Right ventricle myocardium inferior (tissue), 1 donor: Measurements from ENCODE around the gene KRTAP10-9. TPM values are rescaled to one million over a fixed set of nuclear protein-coding genes. Genes with fewer than 3 reads are reported as not detected.
"Not testable (repeated sequence)": the region's sequence is repeated elsewhere in the genome, so short reads cannot be mapped to it uniquely, and the experiment has no call there.

ENCODE experiments used
- ATAC-seq: fragments of 200-7000 bp; cut with Tn5 transposase; one replicate; pipeline ENCODE4 v1.9.1; 2020; ENCODE audit warnings: mild to moderate bottlenecking, moderate library complexity
- DNase-seq: peaks from one replicate; pipeline ENCODE4 v3.0.0; 2021; ENCODE audit errors: missing footprints
- intact Hi-C: fragments of 100-400 bp; cut with DNase I; formaldehyde crosslinking; loops from one replicate; pipeline ENCODE4 v1.11.0; 2022
- total RNA-seq: library from RNA; stranded (reverse); fragmentation: NEBNext Ultra II Directional; extraction: Animal tissue kit (Norgen Biotek cat#: 25700); gene quantifications from one replicate; pipeline ENCODE4 v1.2.1, GENCODE V29; 2021
- donor health status: DM: no; HTN: yes; CAD: no; lungs with severe emphysema.

KRTAP10-9 gene
- total RNA-seq, 1 donor from 2014 or later, result not detected

DNA sequence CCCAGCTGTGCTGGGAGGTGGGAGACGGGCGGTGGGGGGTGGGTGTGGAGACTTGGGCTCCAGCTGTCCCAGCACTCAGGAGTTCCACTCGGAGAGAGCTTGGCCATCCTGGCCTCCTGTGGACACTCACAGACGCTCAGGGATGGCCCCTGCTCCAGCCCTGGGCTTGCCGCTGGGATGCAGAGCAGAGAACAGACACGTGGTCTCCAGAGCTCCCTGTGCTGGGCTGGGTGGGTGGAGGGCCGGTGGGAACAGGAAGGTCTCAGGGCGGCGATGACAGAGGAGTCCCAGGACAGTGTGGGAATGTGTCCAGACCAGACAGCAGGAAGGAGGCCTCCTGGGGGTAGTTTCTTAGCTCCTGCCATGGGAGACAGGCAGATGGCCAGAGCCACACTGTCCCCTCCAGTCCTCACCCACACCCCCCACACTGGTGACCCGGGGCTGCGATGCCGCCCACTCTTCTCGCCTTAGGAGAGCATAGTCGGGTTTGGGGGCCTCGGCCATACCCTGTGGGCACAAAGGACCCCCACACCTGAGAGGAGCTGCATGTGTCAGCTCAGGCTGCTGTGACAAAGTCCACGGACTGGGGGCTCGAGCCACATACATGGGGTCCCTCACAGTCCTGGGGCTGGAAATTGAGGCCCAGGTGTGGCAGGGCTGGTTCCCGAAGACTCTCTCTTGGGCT is 2.0 kb downstream of the KRTAP10-9 start:
- ATAC-seq (peak; percentile 42), DNase-seq (no peak)
- intact Hi-C loops, result no loop called here

DNA sequence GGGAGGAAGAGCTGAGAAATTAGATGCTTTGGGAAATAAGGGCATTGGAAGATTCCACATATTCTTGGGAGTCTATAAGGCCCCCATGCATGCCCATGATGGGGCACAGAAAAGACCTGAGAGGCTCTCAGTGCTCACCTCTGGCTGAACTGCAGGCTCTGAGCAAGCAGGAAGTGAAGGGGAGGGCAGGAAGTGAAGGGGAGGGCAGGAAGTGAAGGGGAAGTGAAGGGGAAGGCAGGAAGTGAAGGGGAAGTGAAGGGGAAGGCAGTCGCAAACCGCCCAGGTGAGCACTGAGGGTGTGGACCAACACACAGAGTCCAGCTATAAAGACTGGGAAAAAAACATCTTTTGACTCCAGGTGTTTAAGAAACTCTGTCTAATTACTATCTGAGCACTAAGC is 3.5 kb downstream of the KRTAP10-9 start:
- intact Hi-C loops, result no loop called here
- ATAC-seq, result no peak
- no peak for DNase-seq

DNA sequence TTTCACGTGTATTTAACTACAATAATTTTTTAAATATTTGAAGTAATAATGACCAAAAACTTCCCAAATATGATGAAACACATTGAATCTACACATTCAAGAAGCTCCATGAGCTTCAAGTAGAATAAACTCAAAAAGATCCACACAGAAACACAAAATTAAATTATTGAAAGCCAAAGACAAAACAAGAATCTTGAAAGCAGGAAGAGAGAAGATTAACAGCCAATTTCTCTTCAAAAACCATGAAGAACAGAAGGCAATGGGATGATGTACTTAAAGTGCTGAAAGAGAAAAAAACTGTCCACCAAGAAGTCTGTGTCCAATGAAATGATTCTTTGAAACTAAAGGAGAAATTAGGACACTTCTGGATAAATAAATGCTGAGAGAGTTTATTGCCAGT is 5.2 kb downstream of the KRTAP10-9 start:
- intact Hi-C loops, result no loop called here

DNA sequence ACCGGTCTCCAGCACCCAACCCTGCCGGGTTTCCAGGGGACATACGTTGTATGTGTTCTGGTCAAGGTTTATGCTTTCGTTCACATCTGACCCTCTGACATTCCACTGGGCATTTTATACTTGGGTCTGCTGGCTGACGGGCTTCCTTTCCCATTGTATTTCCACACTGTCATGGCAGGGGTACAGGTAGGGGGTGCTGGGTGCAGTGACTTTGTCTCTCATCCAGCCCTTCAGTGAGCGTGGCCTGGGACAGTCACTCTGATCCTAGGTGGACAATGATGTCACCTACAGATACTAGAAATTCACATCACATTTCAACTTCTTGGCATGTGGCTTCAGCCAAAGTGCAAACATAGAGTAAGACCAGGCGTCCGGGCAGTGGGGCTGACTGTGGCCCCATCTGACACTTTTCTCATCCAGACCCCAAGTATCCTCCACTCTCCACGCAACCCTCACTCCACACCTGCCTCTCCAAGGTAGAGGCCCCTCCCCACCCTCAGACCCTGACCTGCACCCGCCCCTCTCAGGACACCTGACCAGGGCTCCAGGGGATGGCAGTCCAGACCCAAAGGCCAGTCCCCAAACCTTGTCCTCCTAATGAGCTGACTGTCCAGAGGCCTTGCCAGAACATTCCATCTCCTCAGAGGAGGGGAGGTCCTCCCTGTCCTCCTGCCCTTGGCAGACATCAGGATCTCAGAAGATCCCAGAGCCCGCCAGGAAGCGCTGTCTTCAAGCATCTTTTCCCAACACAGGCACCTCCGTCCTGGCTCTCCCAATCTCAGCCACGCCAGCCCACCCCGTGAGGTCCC is 9.5 kb downstream of the KRTAP10-9 start:
- ATAC-seq, result no peak
- DNase-seq, result no peak
- intact Hi-C loops, result no loop called here

More for the DNA sequence above, 5.2 kb downstream of the KRTAP10-9 start:
- no peak for DNase-seq
- ATAC-seq, result no peak

DNA sequence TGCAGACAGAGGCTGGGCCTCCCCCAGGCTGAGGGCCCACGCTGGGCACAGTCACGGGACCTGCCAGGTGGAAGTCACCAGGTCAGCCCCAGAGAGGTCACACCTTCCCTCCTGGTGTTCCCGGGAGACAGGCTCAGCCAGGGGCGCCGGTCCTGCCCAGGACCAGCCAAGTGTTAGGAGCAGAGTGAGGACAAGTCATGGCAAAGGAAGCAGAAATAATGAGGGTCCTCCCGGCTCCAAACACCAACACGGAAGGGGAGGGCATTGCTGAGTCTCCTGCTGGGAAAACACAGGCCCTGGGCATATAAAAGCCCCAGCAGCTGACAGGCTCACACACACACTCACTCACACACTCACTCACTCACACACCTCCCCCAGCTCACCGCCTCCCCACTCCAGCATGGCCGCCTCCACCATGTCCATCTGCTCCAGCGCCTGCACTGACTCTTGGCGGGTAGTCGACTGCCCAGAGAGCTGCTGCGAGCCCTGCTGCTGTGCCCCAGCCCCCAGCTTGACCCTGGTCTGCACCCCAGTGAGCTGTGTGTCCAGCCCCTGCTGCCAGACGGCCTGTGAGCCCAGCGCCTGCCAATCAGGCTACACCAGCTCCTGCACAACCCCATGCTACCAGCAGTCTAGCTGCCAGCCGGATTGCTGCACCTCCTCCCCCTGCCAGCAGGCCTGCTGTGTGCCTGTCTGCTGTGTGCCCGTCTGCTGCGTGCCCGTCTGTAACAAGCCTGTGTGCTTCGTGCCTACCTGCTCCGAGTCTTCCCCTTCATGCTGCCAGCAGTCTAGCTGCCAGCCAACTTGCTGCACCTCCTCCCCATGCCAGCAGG is 10.3 kb downstream of the KRTAP10-9 start, which contains the start of gene KRTAP10-10:
Gene KRTAP10-10, plus strand, starts transcription at position 339 of the 833 bp plus-strand sequence. Its CDS starts 62 bp downstream, at position 401.
- intact Hi-C loops, result no loop called here
- ATAC-seq (no peak), DNase-seq (no peak)

DNA sequence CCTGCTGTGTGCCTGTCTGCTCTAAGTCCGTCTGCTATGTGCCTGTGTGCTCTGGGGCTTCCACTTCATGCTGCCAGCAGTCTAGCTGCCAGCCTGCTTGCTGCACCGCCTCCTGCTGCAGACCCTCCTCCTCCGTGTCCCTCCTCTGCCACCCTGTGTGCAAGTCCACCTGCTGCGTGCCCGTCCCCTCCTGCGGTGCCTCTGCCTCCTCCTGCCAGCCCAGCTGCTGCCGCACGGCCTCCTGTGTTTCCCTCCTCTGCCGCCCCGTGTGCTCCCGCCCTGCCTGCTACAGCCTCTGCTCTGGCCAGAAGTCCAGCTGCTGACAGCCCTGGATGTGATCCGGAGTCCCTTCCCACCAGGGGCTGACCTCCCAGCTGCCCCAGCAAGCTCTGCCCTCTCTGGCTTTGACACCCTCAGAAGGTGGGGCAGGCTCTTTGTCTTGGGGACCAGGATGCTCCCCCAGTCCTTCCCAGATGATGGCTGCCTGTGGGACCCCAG is 11.0 kb downstream of the KRTAP10-9 start:
- ATAC-seq, intact Hi-C loops, DNase-seq: not testable (repeated sequence)

DNA sequence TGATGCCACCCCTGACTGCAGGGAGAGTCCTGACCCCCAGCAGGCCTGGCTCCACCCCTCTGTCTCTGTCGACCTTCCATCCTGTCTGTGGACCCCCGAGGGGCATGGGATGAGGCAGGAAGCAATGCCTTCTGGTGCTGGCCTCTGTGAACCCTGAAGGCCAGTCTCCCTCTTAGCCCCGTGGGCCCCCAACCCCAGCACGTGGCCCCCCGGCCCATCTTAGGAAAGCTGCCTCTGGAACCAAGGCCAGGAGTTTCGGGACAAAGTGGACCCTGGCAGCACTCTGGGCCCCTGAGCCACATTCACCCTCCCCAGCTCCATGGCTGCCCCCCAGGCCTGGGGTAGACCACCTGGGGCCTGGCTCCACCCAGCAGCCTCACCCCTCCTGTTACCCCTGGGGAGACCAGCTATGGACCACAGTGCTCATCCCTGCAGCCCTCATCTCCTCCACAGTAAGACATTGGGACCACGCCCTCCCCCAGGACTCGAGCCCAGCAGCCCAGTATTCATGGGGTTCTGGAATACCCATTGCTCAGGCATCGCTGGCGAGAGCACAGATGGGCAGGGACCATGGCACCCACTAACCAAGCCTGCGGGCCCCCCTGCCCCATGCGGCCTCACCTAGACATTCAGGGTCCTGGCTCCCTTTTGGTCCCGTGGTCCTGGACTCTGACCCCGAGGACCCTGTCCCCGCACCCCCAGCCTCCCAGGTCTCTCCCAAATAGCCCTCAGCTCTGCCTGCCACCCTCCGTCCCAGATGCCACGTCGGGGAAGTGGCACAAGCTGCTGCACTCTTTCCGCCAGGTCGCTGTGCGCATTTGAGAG is 11.8 kb downstream of the KRTAP10-9 start:
- intact Hi-C loops, DNase-seq, ATAC-seq: not testable (repeated sequence)

DNA sequence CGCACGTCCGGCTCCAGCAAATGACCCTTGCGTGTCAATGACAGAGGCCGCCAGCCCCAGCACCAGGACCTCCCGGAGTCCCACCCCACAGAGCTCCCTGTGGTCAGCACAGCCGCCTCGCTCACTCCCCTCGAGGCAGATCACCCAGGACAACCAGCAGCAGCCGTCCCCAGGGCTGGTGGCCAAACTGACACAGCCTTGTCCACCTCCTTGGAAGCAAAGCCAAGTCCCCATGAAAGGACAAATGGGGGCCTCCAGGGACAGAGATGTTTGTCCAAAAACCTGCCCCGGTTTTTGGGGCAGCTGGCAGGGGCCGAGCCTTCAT is 12.4 kb downstream of the KRTAP10-9 start:
- DNase-seq (no peak), ATAC-seq (no peak)
- intact Hi-C loops, result no loop called here

DNA sequence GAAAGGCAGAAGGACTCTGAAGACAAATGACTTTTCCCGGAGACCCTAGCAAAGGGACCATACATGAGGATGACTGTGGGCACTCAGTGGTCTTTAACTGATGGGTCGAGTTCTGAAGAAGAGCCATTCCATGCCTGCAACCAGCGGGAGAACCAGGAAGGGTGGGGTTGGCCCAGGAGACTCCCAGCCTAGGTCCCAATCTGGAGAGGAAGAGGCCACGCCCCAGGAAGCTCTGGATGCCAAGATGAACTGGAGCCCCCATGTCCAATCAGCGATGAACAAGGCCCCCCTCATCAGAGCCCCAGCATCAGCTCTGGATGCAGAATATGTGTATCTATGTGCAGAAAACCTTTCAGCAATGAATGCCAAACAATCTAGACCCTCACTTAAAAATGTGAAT is 13.9 kb downstream of the KRTAP10-9 start:
- DNase-seq (no peak), ATAC-seq (no peak)
- intact Hi-C loops, result no loop called here

DNA sequence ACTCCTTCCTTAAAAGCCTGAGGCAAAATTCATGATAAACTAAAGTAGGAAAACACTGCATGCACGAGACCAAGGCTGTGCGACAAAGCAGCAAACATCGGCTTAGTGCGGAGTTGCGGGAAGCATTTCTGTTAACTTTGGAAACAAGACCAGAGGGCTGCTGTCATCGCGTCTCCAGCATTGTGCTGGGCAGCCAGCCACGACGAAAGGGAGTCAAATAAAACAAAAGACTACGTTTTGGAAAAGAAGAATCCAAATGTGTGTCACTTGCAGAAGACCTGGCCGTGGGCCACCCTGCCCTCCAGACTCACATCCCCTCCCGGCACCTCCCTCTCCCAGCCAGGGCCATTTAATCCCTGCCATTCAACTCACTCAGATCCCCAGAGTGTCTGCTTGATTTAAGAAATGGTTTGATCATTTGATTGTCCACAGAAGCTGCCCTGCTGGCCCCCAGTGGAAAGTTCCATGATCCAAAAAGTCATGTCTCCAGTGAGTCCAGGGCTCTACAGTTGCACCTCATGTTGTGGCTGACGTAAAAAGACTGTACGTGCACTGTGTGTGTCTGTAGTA is 16.9 kb downstream of the KRTAP10-9 start:
- intact Hi-C loops, result no loop called here
- no peak for ATAC-seq
- no peak for DNase-seq

DNA sequence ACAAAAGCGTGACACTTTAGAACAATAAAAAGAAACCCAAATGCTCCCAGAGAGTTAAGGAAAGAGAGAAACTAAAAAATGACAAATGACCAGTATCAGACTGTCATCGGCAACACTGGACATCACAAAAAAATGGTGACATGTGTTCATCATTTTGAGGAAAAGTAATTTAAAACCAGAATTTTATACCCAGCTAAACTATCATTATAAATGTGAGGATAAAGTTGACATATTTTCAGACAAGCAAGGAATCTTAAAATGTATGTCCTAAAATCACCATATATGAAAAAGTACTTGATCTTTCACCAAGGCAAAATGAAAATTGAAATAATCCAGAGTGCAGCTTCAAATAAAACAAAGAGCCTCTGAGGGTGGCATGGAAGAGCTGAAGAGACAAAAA is 18.0 kb downstream of the KRTAP10-9 start:
- intact Hi-C loops, result no loop called here
- DNase-seq (no peak), ATAC-seq (no peak)

DNA sequence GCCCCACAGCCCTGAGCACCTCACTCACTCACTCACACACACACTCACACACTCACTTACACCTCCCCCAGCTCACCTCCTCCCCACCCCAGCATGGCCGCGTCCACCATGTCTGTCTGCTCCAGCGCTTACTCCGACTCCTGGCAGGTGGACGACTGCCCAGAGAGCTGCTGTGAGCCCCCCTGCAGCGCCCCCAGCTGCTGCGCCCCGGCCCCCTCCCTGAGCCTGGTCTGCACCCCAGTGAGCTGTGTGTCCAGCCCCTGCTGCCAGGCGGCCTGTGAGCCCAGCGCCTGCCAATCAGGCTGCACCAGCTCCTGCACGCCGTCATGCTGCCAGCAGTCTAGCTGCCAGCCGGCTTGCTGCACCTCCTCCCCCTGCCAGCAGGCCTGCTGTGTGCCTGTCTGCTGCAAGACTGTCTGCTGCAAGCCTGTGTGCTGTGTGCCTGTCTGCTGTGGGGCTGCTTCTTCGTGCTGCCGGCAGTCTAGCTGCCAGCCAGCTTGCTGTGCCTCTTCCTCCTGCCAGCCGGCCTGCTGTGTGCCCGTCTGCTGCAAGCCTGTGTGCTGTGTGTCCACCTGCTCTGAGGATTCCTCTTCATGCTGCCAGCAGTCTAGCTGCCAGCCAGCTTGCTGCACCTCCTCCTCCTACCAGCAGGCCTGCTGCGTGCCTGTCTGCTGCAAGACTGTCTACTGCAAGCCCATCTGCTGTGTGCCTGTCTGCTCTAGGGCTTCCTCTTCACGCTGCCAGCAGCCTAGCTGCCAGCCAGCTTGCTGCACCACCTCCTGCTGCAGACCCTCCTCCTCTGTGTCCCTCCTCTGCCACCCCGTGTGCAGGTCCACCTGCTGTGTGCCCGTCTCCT is 19.7 kb downstream of the KRTAP10-9 start, which contains the start of gene KRTAP10-11:
Gene KRTAP10-11, plus strand, starts transcription at position 49 of the 856 bp plus-strand sequence. Its CDS starts 45 bp downstream, at position 94.
- ATAC-seq, intact Hi-C loops, DNase-seq: not testable (repeated sequence)

DNA sequence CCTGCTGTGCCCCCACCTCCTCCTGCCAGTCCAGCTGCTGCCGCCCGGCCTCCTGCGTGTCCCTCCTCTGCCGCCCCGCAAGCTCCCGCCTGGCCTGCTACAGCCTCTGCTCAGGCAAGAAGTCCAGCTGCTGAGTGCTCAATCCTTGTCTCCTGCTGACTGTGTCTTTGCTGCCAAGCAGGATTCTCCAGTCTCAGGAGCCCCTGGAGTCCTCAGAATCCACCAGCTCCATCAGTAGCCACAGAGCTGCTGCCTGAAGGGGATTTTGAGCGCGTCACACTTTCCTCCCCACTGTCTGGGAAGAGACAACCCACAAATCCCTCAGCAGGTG is 20.3 kb downstream of the KRTAP10-9 start:
- DNase-seq, result no peak
- ATAC-seq, result no peak
- intact Hi-C loops, result no loop called here

DNA sequence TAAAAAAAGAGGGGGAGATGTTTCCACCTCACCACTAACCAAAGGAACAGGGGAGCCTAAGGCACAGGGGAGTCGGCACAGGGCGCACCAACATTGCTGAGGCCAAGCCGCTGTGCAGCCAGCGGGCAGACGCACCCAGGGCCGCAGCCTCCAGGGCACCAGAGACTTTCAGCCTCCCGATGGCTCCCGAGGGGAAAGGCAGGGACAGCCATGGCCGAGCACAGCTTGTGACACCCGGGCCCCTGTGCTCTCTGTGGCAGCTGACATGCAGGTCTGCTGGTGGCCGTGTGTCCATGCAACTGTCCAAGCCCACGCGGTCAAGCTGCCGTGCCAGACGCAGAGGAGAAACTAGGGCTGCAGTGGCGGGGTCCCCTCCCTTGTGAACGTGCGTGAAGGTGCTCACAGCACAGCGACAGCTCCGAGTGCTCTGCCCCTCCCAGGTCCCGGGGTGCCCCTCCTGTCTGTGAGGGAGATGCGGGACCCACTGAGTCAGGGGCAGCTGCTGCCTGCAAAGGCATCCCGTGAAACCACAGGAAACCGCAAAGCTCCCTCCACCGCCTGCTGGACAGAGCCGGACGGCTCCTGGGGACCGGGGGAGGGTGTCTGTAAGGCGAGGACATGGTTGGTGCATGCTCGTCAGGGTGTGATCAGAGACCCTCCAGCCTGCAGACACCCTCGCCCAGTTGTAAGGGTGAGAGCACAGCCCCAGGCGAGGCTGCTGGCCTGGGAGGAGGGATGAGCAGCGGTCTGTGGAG is 21.8 kb downstream of the KRTAP10-9 start:
- intact Hi-C loops, result no loop called here
- ATAC-seq (no peak), DNase-seq (no peak)

DNA sequence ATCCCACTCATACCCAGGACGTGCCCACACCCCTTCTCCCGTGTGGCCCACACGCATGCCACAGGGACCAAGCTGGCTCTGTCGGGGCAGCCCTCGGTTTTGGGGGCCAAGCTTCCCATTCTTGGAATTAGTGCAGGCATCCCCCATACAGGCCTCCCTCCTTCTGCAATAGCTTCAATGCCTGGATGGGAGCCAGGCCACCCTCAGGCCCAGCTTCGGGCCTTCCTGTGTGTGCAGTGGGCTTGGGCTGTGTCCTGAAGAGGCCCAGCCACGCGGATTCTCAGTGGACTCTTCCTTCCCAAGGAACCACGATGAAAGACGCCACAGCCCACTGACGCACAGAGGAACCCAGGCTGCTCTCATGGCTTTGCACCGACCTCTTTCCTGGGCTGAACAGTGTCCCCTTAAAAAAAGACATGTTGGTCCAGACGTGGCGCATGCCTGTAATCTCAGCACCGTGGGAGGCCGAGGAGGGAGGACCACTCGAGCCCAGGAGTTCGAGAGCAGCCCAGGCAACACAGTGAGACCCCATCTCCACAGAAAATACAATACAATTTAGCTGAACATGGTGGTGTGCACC is 22.7 kb downstream of the KRTAP10-9 start:
- intact Hi-C loops, result no loop called here
- ATAC-seq, result no peak
- no peak for DNase-seq

DNA sequence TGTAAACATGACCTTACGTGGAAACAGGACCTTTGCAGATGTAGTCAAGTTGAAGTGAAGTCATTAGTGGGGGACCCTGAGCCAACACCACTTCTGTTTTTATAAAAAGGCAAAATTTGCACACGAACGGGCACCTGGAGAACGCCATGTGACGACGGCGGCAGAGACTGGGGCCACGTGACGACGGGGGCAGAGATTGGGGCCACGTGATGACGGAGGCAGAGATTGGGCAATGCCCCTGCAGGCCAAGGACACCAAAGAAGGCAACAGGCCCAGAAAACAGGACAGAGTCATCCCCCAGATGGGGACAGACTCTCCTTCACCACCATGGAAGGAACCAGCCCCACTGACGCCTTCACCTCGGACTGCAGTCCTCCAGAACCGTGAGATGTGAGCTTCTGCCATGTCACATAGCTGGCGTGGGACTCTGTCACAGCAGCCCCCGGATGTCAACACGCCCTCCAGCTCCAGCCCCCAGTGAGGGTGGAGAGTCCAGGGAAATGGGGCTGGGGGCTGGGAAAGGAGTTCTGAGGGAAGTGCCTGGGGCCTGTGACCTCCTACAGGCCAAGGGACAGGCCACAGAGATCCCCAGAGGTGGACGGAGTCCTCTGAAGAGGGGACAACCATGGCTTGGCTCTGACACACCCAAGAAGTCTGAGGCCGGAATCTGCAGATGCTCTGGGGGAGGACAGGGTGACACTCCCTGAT is 23.5 kb downstream of the KRTAP10-9 start:
- ATAC-seq (no peak), DNase-seq (no peak)
- intact Hi-C loops, result no loop called here
